OCI-LY1 (cell line): ENCODE measurements around the gene SELENOW.

ENCODE experiments used
- CTCF ChIP-seq: fragments of 200-600 bp; sonication (generic), shearing (Covaris generic); IDR thresholded peaks from 2 replicates; pipeline ENCODE4 v1.5.1; 2017; ENCODE audit warnings: mild to moderate bottlenecking, antibody characterized with exemption, low read length, moderate library complexity, mixed read lengths
- EZH2 ChIP-seq: fragments of 200-600 bp; sonication (generic), shearing (Covaris generic); IDR thresholded peaks from 2 replicates; pipeline ENCODE4 v1.8.0; 2017; ENCODE audit warnings: borderline replicate concordance, mixed run types, mild to moderate bottlenecking, antibody characterized with exemption, low read length, moderate library complexity, mixed read lengths

- TF ChIP-seq CTCF (no peak), EZH2 (no peak)
These were observed 21.9 kb upstream of the SELENOW start for GRCh38 chr19:47756627-47756929.
